Left lung (tissue), 10 donors: ENCODE results near the gene TPCN2. TPM values are rescaled to one million over a fixed set of nuclear protein-coding genes. Genes with fewer than 3 reads are reported as not detected.
"Not testable (repeated sequence)": the region's sequence is repeated elsewhere in the genome, so short reads cannot be mapped to it uniquely, and the experiment has no call there.

Source experiments
- ATAC-seq: fragments of 200-7000 bp; cut with Tn5 transposase; one replicate; pipeline ENCODE4 v1.9.1; 2020; ENCODE audit warnings: moderate library complexity
- DNase-seq, 4 donors: peaks; one replicate each; pipeline ENCODE4 v3.0.0-alpha.2; 2013 to 2020
- H3K27ac ChIP-seq, 2 donors: fragments of 200-600 bp; sonication (generic) in 1 of 2; one replicate each; pipeline versions ENCODE4 v1.5.0 to v1.8.0; 2020 to 2021
- H3K27me3 ChIP-seq, 2 donors: fragments of 200-600 bp; sonication (generic) in 1 of 2; one replicate each; pipeline versions ENCODE4 v1.5.0 to v1.8.0; 2020 to 2021
- H3K36me3 ChIP-seq, 2 donors: fragments of 200-600 bp; sonication (generic) in 1 of 2; one replicate each; pipeline versions ENCODE4 v1.5.0 to v1.8.0; 2020 to 2021
- H3K4me1 ChIP-seq, 2 donors: fragments of 200-600 bp; one replicate each; pipeline ENCODE4 v1.8.0; 2021
- H3K4me3 ChIP-seq, 2 donors: fragments of 200-600 bp; sonication (generic) in 1 of 2; one replicate each; pipeline versions ENCODE4 v1.5.0 to v1.8.0; 2020 to 2021; ENCODE audit warnings: mild to moderate bottlenecking in 1 of 2
- H3K9me3 ChIP-seq, 2 donors: fragments of 200-600 bp; sonication (generic) in 1 of 2; one replicate each; pipeline versions ENCODE4 v1.5.0 to v1.8.0; 2020 to 2021
- CTCF ChIP-seq, 2 donors: fragments of 200-600 bp; sonication (generic) in 1 of 2; IDR thresholded peaks; one replicate each; pipeline versions ENCODE4 v1.5.0 to v1.8.0; 2021; ENCODE audit warnings: antibody characterized with exemption in 2 of 2
- intact Hi-C, 2 donors: fragments of 100-400 bp; cut with DNase I; formaldehyde crosslinking; loops; one replicate each; pipeline versions ENCODE4 v1.11.2 to v1.14.2; 2022
- polyA plus RNA-seq, 6 donors: library from polyadenylated mRNA; unstranded; fragments of 120-200 nt; gene quantifications; one replicate each; pipeline ENCODE4 v1.2.1, GENCODE V29; 2013; ENCODE audit not compliant: insufficient read length in 6 of 6
- total RNA-seq, 2 donors: library from RNA; stranded (reverse); fragmentation: NEBNext Ultra II Directional; extraction: Animal tissue kit (Norgen Biotek cat#: 25700); gene quantifications; one replicate each; pipeline ENCODE4 v1.2.1, GENCODE V29; 2021
- donor health status: DM: no; HTN: yes; CAD: no.
- donor health status: DM: no; HTN: no; CAD: no.

Gene TPCN2
- total and polyA plus RNA-seq, 8 donors: 12.1 to 22.0 (median 14.9) TPM

GRCh38 chr11:69148377-69148762 lies 99.6 kb downstream of the TPCN2 start:
- DNase-seq: peak in 1 of 4 donors; percentile 4
- H3K27ac ChIP-seq: no peak overlapping the region
- TF ChIP-seq CTCF (IDR thresholded peaks at IDR 0.05): no peak
- H3K36me3 ChIP-seq: no peaks in the 10 kb centered on the region
- no peaks in the 10 kb centered on the region for H3K27me3 ChIP-seq
- H3K4me1 ChIP-seq: no peaks in the 10 kb centered on the region
- H3K9me3 ChIP-seq: peaks cover 0 to 17% of the 10 kb centered on the region in 2 donors
- ATAC-seq: no peak
- intact Hi-C loops: no loop called here
- no peak overlapping the region for H3K4me3 ChIP-seq

GRCh38 chr11:69148806-69149205 lies 100.1 kb downstream of the TPCN2 start:
- Histone ChIP-seq H3K4me3 (no peak overlapping the region), H3K27ac (no peak overlapping the region), H3K9me3 (peaks cover 0 to 17% of the 10 kb centered on the region in 2 donors), H3K36me3 (no peaks in the 10 kb centered on the region), H3K4me1 (no peaks in the 10 kb centered on the region), H3K27me3 (no peaks in the 10 kb centered on the region)
- intact Hi-C loops: no loop called here
- ATAC-seq: no peak
- DNase-seq: peak in 1 of 4 donors; percentile 5
- TF ChIP-seq CTCF (IDR thresholded peaks at IDR 0.05): no peak

GRCh38 chr11:69149338-69150045 lies 100.8 kb downstream of the TPCN2 start:
- H3K4me1 ChIP-seq, H3K27ac ChIP-seq, H3K27me3 ChIP-seq, intact Hi-C loops, H3K4me3 ChIP-seq, ATAC-seq, H3K36me3 ChIP-seq: not testable (repeated sequence)
- H3K9me3 ChIP-seq: peaks cover 0 to 17% of the 10 kb centered on the region in 2 donors
- peak in 1 of 4 donors; percentile 11 for DNase-seq

GRCh38 chr11:69150175-69150574 lies 101.4 kb downstream of the TPCN2 start:
- Histone ChIP-seq H3K27ac (no peak overlapping the region), H3K4me3 (no peak overlapping the region), H3K27me3 (no peaks in the 10 kb centered on the region), H3K4me1 (peaks cover 0 to 2% of the 10 kb centered on the region in 2 donors), H3K36me3 (no peaks in the 10 kb centered on the region), H3K9me3 (peaks cover 0 to 17% of the 10 kb centered on the region in 2 donors)
- ATAC-seq: no peak
- intact Hi-C loops: no loop called here
- no peak for TF ChIP-seq CTCF (IDR thresholded peaks at IDR 0.05)
- DNase-seq: no peak

- H3K27me3 ChIP-seq: peaks cover 0 to 2% of the 10 kb centered on the region in 2 donors
- no peak for ATAC-seq
- no peak overlapping the region for H3K27ac ChIP-seq
- peaks cover 0 to 9% of the 10 kb centered on the region in 2 donors for H3K9me3 ChIP-seq
- DNase-seq: peak in 2 of 4 donors; percentile 16 to 21
- H3K4me1 ChIP-seq: peaks cover 3 to 8% of the 10 kb centered on the region in 2 donors
- no peaks in the 10 kb centered on the region for H3K36me3 ChIP-seq
- no peak overlapping the region for H3K4me3 ChIP-seq
- intact Hi-C loops: no loop called here
- no peak for TF ChIP-seq CTCF (IDR thresholded peaks at IDR 0.05)
Measured at GRCh38 chr11:69151836-69152235, 103.1 kb downstream of the TPCN2 start.
